ENCODE data around the gene TRAPPC11.

Gene TRAPPC11

GRCh38 chr4:183627979-183628588 is 31.0 kb upstream of the TRAPPC11 start:
- H3K9me3 Mint-ChIP-seq = no peaks in the 10 kb centered on the region
- H3K4me1 Mint-ChIP-seq = peaks cover 6% of the 10 kb centered on the region
- no peak for DNase-seq
- no peak overlapping the region for H3K4me3 Mint-ChIP-seq
- H3K27ac Mint-ChIP-seq = peak overlapping the region; percentile 3
- H3K36me3 Mint-ChIP-seq (ENCODE audit: low read depth) = no peaks in the 10 kb centered on the region
- TF ChIP-seq CTCF (IDR thresholded peaks at IDR 0.05) = no peak
- H3K27me3 Mint-ChIP-seq (ENCODE audit: low read depth, poor library complexity) = peaks cover 2% of the 10 kb centered on the region

- TF ChIP-seq CTCF (IDR thresholded peaks at IDR 0.05) = no peak
- Mint-ChIP-seq H3K36me3 (ENCODE audit: low read depth) (no peaks in the 10 kb centered on the region), H3K4me3 (no peak overlapping the region), H3K4me1 (peaks cover 24% of the 10 kb centered on the region), H3K27ac (no peak overlapping the region), H3K27me3 (ENCODE audit: low read depth, poor library complexity) (peaks cover 6% of the 10 kb centered on the region), H3K9me3 (no peaks in the 10 kb centered on the region)
- no peak for DNase-seq
Measured at GRCh38 chr4:183631577-183632198, 27.4 kb upstream of the TRAPPC11 start.

DNA sequence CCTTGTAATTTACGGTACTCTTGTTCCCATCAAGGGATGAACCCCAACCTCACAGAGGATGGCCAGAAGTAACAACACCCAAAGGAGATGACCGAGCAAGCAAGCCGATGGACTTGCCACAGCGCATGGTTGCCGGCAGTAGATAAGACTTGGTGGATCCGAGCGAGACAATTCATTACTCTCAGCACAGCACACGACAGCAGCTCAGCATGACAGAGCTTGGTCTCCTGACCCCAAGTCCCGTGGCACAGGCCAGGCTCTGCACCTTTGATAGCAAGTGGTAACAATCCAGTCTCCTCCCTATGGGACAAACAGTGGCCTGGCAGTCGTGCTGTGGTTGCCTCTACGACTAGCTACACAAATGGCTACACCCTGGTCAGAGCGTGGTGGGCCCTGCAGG is 26.4 kb upstream of the TRAPPC11 start:
- peaks cover 6% of the 10 kb centered on the region for H3K27me3 Mint-ChIP-seq (ENCODE audit: low read depth, poor library complexity)
- no peaks in the 10 kb centered on the region for H3K36me3 Mint-ChIP-seq (ENCODE audit: low read depth)
- H3K4me1 Mint-ChIP-seq = peaks cover 33% of the 10 kb centered on the region
- no peaks in the 10 kb centered on the region for H3K9me3 Mint-ChIP-seq
- no peak for TF ChIP-seq CTCF (IDR thresholded peaks at IDR 0.05)
- H3K27ac Mint-ChIP-seq = peak overlapping the region; percentile 19
- DNase-seq = no peak
- no peak overlapping the region for H3K4me3 Mint-ChIP-seq

GRCh38 chr4:183633476-183634400 is 25.4 kb upstream of the TRAPPC11 start:
- Mint-ChIP-seq H3K36me3 (ENCODE audit: low read depth) (no peaks in the 10 kb centered on the region), H3K27ac (no peak overlapping the region), H3K27me3 (ENCODE audit: low read depth, poor library complexity) (peaks cover 6% of the 10 kb centered on the region), H3K4me1 (peaks cover 33% of the 10 kb centered on the region), H3K4me3 (no peak overlapping the region), H3K9me3 (no peaks in the 10 kb centered on the region)
- no peak for DNase-seq
- TF ChIP-seq CTCF (IDR thresholded peaks at IDR 0.05) = no peak

- no peak for TF ChIP-seq CTCF (IDR thresholded peaks at IDR 0.05)
- peak; percentile 13 for DNase-seq
- peaks cover 33% of the 10 kb centered on the region for H3K4me1 Mint-ChIP-seq
- H3K9me3 Mint-ChIP-seq = no peaks in the 10 kb centered on the region
- peaks cover 6% of the 10 kb centered on the region for H3K27me3 Mint-ChIP-seq (ENCODE audit: low read depth, poor library complexity)
- H3K36me3 Mint-ChIP-seq (ENCODE audit: low read depth) = no peaks in the 10 kb centered on the region
- H3K4me3 Mint-ChIP-seq = peak overlapping the region; percentile 15
- peak overlapping the region; percentile 98 for H3K27ac Mint-ChIP-seq
Measured at GRCh38 chr4:183635321-183635720, 23.8 kb upstream of the TRAPPC11 start.

All from nephron progenitor cell (in vitro differentiated cells).